ENCODE measurements around the gene CST2.

DNA sequence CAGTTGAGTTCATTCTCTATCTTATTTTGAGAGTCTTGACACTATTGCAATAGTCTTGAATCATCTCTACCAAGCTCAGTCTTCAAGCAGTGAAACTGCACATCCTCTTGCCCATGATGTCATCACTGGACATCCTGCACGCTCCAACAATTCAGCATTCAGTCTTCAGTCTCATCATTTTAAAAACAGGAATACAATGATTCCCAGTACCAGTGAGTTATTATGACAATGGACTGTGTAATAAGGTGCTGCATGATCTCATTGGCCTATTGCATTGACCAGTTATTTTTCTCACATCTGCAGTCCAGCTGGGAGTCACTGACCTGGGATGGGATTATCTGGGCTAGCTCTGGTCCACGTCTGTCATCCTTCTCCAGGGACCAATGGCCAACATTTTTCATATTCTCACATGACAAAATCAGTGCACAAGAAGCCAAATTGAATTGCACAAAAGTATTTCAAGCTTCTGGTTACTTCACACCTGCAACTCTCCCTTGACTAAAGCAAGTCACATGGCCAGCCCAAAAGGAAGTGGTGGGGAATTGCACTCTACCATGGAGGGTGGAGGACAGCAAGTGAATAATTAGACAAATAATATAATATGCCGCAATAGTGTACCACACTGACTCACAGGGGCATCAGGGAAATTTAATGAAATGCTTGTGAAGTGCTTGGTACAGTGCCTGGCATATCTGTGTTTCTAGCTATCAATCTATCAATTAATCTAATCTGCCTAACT, 6.4 kb upstream of the CST2 start:
- TF ChIP-seq, protein P1, sequence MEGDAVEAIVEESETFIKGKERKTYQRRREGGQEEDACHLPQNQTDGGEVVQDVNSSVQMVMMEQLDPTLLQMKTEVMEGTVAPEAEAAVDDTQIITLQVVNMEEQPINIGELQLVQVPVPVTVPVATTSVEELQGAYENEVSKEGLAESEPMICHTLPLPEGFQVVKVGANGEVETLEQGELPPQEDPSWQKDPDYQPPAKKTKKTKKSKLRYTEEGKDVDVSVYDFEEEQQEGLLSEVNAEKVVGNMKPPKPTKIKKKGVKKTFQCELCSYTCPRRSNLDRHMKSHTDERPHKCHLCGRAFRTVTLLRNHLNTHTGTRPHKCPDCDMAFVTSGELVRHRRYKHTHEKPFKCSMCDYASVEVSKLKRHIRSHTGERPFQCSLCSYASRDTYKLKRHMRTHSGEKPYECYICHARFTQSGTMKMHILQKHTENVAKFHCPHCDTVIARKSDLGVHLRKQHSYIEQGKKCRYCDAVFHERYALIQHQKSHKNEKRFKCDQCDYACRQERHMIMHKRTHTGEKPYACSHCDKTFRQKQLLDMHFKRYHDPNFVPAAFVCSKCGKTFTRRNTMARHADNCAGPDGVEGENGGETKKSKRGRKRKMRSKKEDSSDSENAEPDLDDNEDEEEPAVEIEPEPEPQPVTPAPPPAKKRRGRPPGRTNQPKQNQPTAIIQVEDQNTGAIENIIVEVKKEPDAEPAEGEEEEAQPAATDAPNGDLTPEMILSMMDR (IDR thresholded peaks at IDR 0.05; ENCODE audit: insufficient read depth, low read length) = no peak
- TF ChIP-seq, protein P2, sequence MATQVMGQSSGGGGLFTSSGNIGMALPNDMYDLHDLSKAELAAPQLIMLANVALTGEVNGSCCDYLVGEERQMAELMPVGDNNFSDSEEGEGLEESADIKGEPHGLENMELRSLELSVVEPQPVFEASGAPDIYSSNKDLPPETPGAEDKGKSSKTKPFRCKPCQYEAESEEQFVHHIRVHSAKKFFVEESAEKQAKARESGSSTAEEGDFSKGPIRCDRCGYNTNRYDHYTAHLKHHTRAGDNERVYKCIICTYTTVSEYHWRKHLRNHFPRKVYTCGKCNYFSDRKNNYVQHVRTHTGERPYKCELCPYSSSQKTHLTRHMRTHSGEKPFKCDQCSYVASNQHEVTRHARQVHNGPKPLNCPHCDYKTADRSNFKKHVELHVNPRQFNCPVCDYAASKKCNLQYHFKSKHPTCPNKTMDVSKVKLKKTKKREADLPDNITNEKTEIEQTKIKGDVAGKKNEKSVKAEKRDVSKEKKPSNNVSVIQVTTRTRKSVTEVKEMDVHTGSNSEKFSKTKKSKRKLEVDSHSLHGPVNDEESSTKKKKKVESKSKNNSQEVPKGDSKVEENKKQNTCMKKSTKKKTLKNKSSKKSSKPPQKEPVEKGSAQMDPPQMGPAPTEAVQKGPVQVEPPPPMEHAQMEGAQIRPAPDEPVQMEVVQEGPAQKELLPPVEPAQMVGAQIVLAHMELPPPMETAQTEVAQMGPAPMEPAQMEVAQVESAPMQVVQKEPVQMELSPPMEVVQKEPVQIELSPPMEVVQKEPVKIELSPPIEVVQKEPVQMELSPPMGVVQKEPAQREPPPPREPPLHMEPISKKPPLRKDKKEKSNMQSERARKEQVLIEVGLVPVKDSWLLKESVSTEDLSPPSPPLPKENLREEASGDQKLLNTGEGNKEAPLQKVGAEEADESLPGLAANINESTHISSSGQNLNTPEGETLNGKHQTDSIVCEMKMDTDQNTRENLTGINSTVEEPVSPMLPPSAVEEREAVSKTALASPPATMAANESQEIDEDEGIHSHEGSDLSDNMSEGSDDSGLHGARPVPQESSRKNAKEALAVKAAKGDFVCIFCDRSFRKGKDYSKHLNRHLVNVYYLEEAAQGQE (IDR thresholded peaks at IDR 0.05; ENCODE audit: insufficient replicate concordance, low read depth) = no peak
- TF ChIP-seq POLR2AphosphoS5 (IDR thresholded peaks at IDR 0.05; ENCODE audit: low read depth) = no peak
- TF ChIP-seq GABPA (IDR thresholded peaks at IDR 0.05; ENCODE audit: low read depth) = no peak
- no peak for TF ChIP-seq SPI1 (IDR thresholded peaks at IDR 0.05; ENCODE audit: borderline replicate concordance, low read depth)
